Measurements from ENCODE around the gene RAPGEF2.

RAPGEF2 gene

GRCh38 chr4:159280442-159281172, 177.7 kb downstream of the RAPGEF2 start:
- DNase-seq (ENCODE audit: low read depth): no peak

GRCh38 chr4:159281771-159282170, 178.9 kb downstream of the RAPGEF2 start:
- no peak for DNase-seq (ENCODE audit: low read depth)

- no peak for DNase-seq (ENCODE audit: low read depth)
These were observed 179.4 kb downstream of the RAPGEF2 start for GRCh38 chr4:159282329-159282728.

- no peak for DNase-seq (ENCODE audit: low read depth)
These were observed 180.1 kb downstream of the RAPGEF2 start for GRCh38 chr4:159282944-159283343.

GRCh38 chr4:159283696-159284095, 180.8 kb downstream of the RAPGEF2 start:
- no peak for DNase-seq (ENCODE audit: low read depth)

- DNase-seq (ENCODE audit: low read depth): no peak
These were observed 181.2 kb downstream of the RAPGEF2 start for GRCh38 chr4:159284113-159284512.

- DNase-seq (ENCODE audit: low read depth): no peak
These were observed 181.9 kb downstream of the RAPGEF2 start for GRCh38 chr4:159284733-159285132.

- no peak for DNase-seq (ENCODE audit: low read depth)
These were observed 184.9 kb downstream of the RAPGEF2 start for GRCh38 chr4:159287767-159288166.

- DNase-seq (ENCODE audit: low read depth): no peak
These were observed 186.8 kb downstream of the RAPGEF2 start for GRCh38 chr4:159289682-159290081.

- DNase-seq (ENCODE audit: low read depth): no peak
These were observed 187.6 kb downstream of the RAPGEF2 start for GRCh38 chr4:159290321-159291030.

- no peak for DNase-seq (ENCODE audit: low read depth)
These were observed 188.3 kb downstream of the RAPGEF2 start for GRCh38 chr4:159291176-159291575.

GRCh38 chr4:159292137-159292896, 189.4 kb downstream of the RAPGEF2 start:
- no peak for DNase-seq (ENCODE audit: low read depth)

- DNase-seq (ENCODE audit: low read depth): no peak
These were observed 191.1 kb downstream of the RAPGEF2 start for GRCh38 chr4:159293811-159294515.

- no peak for DNase-seq (ENCODE audit: low read depth)
These were observed 193.2 kb downstream of the RAPGEF2 start for GRCh38 chr4:159296061-159296460.

- DNase-seq (ENCODE audit: low read depth): no peak
These were observed 194.2 kb downstream of the RAPGEF2 start for GRCh38 chr4:159297091-159297490.

- peak; percentile 59 for DNase-seq (ENCODE audit: low read depth)
These were observed 195.6 kb downstream of the RAPGEF2 start for GRCh38 chr4:159298502-159298901.

GRCh38 chr4:159303435-159303834, 200.6 kb downstream of the RAPGEF2 start:
- no peak for DNase-seq (ENCODE audit: low read depth)

GRCh38 chr4:159305129-159305528, 202.2 kb downstream of the RAPGEF2 start:
- no peak for DNase-seq (ENCODE audit: low read depth)

GRCh38 chr4:159307929-159308328, 205.1 kb downstream of the RAPGEF2 start:
- DNase-seq (ENCODE audit: low read depth): no peak

- DNase-seq (ENCODE audit: low read depth): no peak
These were observed 205.9 kb downstream of the RAPGEF2 start for GRCh38 chr4:159308566-159309340.

- DNase-seq (ENCODE audit: low read depth): no peak
These were observed 209.4 kb downstream of the RAPGEF2 start for GRCh38 chr4:159312236-159312635.
